PC-3 (cell line): ENCODE data around the gene ZNF576.

Experiments
- CTCF ChIP-seq: fragments of 300-600 bp; sonication (generic); conservative IDR thresholded peaks from 2 replicates; pipeline ENCODE4 v1.5.1; 2017; ENCODE audit warnings: antibody characterized with exemption, low read depth, mild to moderate bottlenecking, low read length
- EZH2 ChIP-seq: fragments of 300-600 bp; sonication (generic); IDR thresholded peaks from one replicate; pipeline ENCODE4 v1.6.1; 2017; ENCODE audit warnings: antibody characterized with exemption, mild to moderate bottlenecking, low read length; ENCODE audit not compliant: unreplicated experiment

GRCh38 chr19:43642531-43642930 is 46.1 kb downstream of the ZNF576 start:
- TF ChIP-seq CTCF: no peak
- TF ChIP-seq EZH2: no peak
